Myocyte (in vitro differentiated cells): Measurements from ENCODE around the gene SH2B2. TPM values are rescaled to one million over a fixed set of nuclear protein-coding genes. Genes with fewer than 3 reads are reported as not detected.

Experiments
- DNase-seq: peaks from one replicate; pipeline ENCODE4 v3.0.0-alpha.2; 2012; ENCODE audit warnings: low read depth
- total RNA-seq: library from RNA; depleted of rRNA; stranded (reverse); fragments of >200 nt; gene quantifications from 2 replicates; pipeline ENCODE4 v1.2.3, GENCODE V29; 2014

Gene SH2B2
- total RNA-seq, 1 donor from 2014 or later = 32.1 TPM

DNA sequence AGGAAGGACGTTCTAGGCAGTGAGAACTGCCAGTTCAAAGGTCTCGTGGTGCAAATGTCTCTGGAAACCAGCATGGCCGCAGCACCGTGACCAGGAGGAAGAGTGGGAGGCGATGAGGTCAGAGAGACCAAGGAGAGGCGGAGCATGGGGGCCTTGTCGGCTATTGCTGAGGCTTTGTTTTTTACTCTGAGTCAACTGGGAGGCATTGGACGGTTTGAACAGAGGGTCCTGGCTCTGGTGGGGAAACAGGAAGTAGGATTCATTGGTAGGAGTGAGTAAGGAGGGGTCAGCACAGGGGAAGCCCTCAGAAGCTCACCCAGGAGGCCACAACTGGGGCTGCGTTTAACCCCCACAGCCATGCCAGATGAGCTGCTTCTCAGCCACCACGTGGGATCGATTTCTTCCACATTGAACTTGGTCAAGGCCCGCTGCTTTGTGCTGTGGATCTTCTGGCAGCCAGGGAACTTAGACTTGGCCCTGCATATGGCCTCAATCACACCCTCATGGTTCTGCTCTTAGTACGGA lies 22.2 kb upstream of the SH2B2 start:
- no peak for DNase-seq

DNA sequence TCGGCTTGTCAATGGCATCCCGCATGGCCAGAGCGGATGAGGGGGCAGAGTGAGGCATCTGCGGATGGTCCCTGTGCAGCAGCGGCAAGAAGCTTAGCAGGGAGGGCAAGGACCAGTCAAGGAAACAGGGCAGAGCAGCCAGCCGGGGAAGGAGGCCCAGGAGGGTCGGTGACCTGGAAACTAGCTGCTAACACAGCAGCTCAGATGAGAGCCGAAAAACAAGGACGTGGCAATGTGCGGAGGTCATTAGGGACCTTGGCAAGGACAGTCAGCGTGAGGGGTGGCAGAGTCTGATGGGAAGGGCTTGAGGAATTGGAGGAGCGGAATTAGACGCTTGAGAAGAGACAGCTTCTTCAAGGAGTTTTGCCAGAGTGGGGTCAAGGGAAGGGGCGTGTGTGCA lies 20.1 kb upstream of the SH2B2 start:
- DNase-seq = no peak

DNA sequence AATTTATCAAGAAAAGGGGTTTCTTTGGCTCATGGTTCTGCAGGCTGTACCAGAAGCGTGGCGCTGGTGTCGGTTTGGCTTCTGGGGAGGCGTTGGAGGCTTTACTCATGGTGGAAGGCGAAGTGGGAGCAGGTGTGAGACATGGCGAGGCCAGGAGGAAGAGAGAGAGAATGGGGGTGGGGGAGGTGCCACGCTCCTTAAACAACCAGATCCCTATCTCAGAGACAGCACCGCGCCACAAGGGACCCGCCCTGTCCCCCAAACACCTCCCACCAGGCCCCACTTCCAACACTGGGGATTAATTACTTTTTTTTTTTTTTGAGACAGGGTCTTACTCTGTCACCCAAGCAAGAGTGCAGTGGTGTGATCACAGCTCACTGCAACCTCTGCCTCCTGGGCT lies 18.0 kb upstream of the SH2B2 start:
- DNase-seq = no peak

DNA sequence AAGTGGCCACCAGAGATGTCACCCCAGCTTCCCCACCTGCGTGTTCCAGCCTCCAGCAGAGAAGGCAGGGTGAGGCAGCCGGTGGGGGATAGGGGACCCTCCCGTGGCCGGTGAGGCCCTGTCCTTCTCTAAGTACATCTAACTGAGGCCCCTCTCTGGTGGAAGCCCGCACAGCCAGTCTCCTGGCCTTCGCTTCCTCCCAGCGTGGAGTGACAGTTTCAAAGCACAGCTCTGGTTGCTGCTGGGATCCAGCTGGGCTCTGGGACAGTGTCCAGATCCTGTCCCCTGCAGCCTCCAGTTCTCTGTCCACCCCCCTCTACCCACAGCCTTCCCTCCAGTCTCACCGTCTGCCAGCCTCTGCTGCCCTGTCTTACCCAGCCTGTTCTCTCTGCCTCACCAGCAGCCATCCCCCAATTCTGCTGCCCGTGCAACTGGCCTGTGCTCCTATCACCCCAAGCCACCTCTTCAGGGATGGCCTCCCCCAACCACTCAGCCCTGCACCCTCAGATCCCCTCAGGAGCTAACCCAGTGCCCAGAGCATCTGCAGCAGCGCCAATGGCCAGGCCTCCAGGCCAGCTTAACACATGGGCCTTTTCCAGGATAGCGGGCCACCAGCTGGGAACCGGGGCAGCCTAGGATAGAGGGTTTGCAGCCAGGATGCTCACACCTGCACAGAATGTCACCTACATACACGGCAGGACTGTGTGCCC lies 16.3 kb upstream of the SH2B2 start:
- no peak for DNase-seq

DNA sequence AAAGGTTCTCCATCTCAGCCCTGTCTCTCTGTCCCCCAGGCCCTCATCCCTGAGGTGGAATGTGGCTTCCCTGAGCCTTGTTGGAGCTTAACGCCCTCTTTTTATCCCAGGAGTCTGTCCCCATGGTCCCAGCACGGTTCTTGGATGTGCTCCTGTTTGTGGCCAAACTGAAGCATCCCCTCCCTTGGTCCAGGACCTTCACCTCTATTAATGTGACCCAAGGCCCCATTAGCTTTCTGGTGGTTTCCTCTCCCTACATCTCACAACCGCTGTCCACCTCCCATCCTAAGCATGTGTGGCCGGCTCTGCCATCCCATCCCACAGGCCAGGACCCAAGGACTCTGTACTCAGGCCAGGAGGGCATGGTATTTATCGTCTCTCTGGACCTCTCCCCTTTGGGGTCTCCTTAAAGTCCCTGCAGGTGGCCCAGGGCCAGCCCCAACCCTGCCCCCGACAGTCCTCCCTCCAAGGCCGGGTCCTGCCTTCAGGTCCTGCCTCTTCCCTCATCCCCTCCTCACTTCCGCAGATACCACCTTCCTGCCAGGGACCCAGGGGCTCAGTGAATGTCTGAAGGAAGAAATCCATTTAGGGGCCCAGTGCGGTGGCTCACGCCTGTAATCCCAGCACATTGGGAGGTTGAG lies 15.4 kb upstream of the SH2B2 start:
- no peak for DNase-seq

DNA sequence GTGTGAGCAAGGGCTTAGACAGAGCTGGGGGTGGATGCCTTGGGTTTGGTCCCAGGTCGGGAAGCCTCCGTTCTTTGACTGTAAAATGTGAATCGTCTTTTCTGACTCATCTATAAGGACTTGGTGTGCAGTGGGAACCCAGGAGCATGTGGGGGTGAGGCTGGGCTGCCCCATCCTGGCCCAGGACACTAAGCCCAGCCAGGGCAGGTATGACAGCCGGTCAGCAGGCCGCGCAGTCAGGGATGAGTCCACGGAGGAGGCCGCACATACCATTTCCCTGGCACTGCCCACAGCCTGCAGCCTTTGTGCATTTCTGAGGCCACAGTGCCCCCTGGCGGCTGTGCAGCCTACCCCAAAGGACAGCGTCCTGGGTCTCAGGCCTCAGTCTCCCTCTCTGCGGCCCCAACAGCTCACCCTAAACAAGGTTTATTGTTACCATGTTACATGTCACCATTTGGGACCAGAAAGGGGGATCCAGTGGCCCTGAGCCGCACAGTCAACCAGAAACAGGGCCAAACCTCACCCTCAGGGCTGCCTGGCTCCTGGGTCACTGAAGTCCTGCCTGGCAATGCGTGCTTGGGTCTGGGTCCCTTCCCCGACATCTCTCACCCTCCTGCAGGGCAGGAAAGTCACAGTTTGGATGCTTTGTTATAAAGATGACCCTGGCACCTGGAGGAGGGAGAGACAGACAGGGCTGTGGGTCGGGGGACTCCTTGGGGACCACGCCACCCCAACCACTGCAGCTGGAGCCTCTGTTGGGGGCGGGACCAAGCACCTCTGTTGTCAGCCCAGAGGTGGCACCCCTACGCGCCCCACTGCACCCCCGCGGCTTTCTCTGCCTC lies 14.4 kb upstream of the SH2B2 start:
- DNase-seq = peak; percentile 87

DNA sequence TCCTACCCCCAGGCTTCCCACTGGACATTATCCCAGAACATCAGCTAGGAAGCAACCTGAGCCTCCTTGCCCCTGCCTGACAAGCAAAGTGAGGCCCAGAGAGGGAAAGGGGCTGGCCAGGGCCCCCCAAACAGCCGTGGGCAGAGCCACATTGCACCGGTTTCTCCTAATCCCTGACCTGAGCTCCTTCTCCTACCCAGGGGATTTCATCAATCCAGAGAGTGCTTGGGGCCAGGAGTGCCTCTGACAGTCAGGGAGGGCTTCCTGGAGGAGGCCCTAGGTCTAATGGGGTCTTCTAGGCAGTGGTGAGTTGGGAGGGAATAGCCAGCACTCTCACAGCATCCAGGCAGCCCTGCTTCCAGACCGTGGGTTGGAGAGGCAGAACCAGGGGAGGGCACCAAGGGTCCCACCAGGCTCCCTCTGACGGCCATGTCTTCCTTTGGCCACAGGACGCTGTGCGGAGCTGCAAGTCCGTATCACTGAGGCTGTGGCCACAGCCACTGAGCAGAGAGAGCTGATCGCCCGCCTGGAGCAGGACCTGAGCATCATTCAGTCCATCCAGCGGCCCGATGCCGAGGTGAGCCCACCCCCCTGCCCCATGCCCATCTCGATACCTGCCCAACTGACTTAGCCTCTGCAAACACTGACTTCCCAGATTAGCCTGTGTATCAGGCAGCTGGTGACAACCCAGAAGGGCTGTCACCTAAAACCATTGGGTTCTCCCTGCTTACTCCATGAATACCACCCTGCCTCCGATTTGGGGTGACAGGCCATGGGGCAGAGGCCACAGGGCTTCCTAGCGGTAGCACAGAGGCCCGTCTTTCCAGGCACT lies 13.5 kb upstream of the SH2B2 start:
- no peak for DNase-seq

DNA sequence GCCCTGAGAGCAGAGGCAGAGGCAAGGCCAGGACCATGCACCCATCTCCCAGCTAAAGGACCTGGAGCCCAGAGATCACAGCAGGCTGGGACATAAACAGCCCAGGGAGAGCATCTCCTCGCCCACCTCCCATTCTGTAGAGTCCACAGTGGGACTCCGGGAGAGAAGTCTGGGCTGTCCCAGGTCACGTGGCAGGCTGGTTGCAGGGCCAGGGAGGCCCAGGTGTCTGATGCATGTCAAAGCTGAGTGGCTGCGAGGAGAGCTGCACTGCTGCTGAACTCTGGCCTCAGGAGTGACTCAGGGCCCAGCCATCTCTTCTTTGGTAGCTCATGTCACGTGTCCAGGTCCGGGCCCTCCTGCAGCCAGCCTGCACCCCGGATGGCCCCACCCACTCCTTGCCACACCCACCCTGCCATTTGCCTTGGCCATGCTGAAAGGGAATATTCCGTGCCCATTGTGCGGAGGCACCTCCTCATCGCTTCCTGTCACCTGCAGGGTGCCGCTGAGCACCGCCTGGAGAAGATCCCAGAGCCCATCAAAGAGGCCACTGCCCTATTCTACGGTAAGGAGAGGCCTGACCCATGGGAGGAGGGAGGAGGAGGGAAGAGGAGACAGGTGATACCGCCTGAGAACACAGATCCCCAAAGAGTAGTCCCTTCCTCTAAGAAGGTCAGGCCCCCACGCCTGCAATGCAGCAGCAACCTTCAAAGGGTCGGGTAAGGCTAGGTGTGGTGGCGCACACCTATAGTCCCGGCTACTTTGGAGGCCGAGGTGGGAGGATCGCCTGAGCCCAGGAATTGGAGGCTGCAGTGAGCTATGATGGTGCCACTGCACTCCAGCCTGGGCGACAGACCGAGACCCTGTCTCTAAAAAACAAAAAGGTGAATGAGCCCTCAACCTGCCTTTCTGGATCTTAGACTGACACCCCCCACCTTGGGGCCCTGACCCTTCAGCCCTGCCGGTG lies 12.6 kb upstream of the SH2B2 start:
- no peak for DNase-seq

DNA sequence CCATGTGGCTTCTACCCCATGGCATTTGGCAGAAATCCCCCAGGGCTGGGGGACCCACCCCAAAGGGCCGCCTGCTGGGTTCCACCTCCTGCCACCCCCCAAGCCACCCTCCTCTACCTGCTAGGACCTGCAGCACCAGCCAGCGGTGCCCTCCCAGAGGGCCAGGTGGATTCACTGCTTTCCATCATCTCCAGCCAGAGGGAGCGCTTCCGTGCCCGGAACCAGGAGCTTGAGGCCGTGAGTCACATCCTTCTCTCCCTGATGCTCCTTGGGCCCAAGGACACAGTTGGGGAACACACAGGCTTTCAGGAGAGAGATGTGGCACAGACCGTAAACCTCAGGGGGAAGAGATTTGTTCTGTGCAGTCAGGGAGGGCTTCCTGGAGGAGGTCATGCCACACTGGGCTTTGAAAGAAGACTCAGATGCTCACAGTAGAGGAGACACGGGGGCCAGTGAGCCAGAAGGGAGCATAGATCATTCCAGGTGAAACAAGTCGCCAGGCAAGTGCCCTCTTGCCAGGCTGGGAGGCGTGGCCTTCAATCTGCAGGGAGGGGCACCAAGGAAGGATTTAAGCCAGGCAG lies 11.5 kb upstream of the SH2B2 start:
- no peak for DNase-seq

DNA sequence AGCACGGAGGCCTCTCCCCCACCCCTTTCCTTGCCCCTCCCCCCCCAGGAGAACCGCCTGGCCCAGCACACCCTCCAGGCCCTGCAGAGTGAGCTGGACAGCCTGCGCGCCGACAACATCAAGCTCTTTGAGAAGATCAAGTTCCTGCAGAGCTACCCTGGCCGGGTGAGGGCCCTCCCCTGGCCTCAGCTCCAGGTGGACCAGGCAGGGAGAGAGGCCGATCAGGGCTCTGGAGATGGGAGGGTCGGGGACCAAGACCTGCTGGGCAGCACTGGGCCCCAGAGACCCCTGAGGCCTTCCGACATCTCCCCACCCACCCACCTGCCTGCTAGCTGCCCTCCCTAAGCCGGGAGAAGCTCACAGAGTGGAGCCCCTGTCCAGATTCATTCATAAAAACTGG lies 8.8 kb upstream of the SH2B2 start:
- DNase-seq = no peak

DNA sequence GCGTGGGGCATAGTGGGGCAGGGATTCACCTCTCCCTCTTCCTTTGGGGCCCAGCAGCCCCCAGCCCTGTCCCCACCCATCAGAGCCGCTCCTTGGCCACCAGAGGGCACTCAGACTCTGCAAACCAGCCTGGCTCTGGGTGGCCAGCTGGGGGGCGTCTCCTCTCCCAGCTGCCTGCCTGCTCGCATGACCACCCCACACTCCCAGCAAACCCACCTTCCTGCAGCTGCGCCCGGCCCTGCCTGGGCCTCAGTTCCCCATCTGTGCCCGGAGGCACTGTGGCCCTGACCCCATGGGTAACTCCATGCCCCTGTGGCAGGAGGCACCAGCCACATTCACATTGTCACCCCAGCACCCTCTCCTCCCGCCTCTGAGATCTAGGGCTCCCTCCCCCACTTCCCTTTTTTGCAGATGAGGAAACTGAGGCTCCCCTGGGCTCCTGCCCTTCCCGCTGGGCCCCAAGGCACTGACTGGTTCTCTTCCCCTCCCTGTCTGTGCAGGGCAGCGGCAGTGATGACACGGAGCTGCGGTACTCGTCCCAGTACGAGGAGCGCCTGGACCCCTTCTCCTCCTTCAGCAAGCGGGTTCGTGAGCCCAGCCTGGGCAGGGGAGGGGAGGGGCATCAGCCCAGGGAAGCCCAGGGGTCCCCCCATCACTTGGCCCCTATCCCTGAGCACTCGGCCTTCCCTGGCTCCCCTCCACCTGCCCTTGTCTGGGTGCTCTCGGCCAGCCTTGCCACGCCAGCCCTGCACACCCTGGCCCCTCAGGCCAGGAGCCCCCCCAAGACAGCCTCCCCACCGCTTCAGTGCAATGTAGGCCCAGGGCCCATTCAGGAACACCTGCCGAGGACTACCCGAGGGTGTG lies 6.9 kb upstream of the SH2B2 start:
- peak; percentile 77 for DNase-seq

DNA sequence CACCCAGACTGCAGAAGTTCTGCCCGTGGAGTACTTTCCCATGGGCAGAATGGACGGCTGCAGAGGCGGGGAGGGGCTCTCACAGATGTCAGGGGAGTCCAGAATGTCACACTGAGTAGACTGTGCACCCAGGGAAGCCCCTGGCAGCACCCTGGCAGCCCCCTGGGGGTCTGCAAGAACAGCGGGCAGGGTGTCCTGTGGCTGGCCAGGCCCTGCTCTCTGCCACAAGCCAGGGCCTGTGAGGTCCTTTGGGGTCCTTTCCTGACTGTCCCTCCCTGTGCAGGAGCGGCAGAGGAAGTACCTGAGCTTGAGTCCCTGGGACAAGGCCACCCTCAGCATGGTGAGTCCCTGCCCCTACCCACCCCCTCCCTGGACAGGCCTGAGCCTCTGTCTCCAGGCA lies 6.1 kb upstream of the SH2B2 start:
- DNase-seq = no peak

DNA sequence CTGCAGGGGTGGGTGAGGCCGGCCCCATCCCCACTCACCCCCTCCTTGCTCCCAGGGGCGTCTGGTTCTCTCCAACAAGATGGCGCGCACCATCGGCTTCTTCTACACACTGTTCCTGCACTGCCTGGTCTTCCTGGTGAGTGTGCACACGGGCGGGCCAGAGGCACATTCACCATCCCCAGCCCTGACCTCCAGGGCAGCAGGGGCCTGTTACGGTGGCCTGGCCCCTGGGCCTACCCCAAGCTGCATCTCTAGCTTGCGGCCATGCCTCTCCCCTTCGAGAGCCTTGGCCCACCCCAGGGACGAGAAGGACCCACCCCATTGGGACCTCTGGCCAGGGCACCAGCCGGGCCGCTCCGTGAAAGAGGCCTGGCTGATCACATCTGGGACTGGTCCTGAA lies 4.9 kb upstream of the SH2B2 start:
- DNase-seq = no peak

DNA sequence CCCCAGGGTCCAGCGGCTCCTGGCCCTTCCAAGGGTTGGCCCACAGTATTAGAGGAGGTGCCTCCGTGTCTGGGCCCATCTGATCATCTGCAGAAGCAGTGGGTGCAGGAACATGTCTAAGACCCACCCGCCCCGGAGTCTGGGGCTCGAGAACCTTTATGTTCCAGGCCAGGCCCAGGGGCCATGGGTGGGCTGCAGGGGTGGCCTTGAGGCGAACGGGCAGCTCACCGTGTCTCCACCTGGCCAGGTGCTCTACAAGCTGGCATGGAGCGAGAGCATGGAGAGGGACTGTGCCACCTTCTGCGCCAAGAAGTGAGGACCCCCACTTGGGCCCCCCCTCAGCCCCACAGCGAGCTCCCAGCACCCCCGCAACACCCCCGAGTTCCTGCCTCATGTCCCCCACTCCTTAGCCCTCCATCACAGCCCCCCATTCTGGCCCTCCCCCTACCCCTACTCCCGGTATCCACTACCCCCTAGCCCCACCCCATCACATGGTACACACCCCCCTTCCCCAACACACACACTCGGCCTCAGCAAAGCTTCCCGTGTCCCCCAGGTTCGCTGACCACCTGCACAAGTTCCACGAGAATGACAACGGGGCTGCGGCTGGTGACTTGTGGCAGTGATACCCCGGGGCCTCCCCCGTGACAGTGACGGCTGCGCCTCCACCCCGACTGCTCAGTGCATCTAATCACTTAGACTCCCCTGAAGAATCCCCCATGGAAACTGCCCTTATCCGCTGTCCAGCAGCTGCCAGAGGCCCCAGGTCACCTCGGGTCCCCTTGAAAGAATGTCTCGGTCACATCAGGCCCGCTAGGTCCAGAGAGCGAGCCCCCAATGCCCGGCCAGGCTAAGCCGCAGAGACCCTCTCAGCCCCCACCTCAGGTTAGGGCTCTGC lies 4.0 kb upstream of the SH2B2 start:
- no peak for DNase-seq

DNA sequence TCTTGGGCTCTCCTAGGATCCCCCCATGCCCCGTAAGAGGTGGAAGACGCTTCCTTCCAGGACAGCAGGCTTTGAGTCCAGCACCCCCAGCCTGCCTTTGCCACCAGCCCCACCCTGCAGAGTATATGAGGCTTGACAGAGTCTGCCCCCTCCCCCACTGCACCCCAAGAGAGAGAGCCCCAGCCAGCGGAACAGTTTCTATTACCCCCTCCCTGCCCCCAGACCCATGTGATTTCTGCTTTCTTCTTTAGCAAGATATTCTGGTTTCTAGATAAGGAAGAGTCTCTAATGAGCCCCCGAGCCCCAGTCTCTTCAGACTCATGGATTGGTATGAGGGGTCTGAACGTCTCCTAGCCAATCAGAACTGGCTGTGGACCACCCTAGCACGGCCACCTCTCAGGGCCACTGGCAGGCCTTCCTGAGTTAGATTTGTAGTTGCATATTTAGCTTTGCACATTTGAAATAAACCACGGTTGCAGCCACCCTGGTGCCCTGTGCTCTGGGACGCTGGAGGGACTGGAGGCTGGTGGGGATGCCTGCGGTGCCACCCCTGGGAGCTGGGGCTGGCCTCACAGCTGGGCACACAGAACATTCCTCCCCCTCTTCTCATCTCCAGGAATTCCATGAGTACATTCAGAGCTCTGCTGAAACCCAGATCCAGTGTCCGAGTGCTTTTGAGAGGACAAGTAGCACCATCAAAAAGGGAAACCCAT lies 3.0 kb upstream of the SH2B2 start:
- no peak for DNase-seq

DNA sequence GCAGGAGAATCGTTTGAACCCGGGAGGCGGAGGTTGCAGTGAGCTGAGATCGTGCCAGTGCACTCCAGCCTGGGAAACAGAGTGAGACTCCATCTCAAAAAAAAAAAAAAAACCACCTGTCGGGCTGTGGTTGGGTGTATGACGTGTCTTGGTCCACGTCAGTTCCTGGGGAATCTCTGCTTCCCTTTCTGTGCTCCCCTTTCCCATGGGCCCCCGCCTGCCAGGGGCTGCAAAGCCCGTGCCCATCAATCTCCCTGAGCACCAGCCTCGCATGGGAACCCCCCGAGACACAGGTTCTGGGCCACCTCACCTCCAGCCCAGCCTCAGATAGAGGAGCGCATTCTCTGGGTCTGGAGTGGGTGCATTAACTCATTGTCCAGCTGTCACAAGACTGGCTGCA lies 2.3 kb upstream of the SH2B2 start:
- peak; percentile 86 for DNase-seq
